Stimulated activated CD4-positive, alpha-beta T cell treated with anti-CD3 and anti-CD28 coated beads, Interleukin-2, amount 100 ng/mL, for 48 hours (primary cell): Measurements from ENCODE around the gene NXNL1.
A peak's percentile ranks its signal among the peaks of the same experiment; 100 is the strongest.

ENCODE experiments used
- DNase-seq, 2 donors: peaks; one replicate each; pipeline ENCODE4 v3.0.0-alpha.2; 2020

The NXNL1 gene

GRCh38 chr19:17455308-17456123 is 5.2 kb downstream of the NXNL1 start:
- DNase-seq: no peak

GRCh38 chr19:17454576-17455071 is 6.1 kb downstream of the NXNL1 start:
- no peak for DNase-seq

GRCh38 chr19:17451820-17452219 is 8.9 kb downstream of the NXNL1 start:
- DNase-seq: no peak

GRCh38 chr19:17450264-17451075 is 10.3 kb downstream of the NXNL1 start:
- DNase-seq: peak; percentile 20 to 33

- peak; percentile 43 to 56 for DNase-seq
Measured at GRCh38 chr19:17448131-17448967, 12.4 kb downstream of the NXNL1 start, which contains the start of gene TMEM221. Gene TMEM221, minus strand, starts transcription at chr19:17448668. Its CDS starts 206 bp downstream, at chr19:17448462.

- no peak for DNase-seq
Measured at GRCh38 chr19:17447704-17448130, 13.0 kb downstream of the NXNL1 start.

GRCh38 chr19:17445526-17446165 is 15.1 kb downstream of the NXNL1 start:
- no peak for DNase-seq

GRCh38 chr19:17441241-17442021 is 19.3 kb downstream of the NXNL1 start:
- no peak for DNase-seq

- DNase-seq: no peak
Measured at GRCh38 chr19:17436874-17437267, 23.9 kb downstream of the NXNL1 start.

- DNase-seq: no peak
Measured at GRCh38 chr19:17436094-17436873, 24.4 kb downstream of the NXNL1 start.

GRCh38 chr19:17435218-17435617 is 25.5 kb downstream of the NXNL1 start:
- no peak for DNase-seq

GRCh38 chr19:17431417-17431816 is 29.3 kb downstream of the NXNL1 start:
- no peak for DNase-seq

- no peak for DNase-seq
Measured at GRCh38 chr19:17429641-17430113, 31.0 kb downstream of the NXNL1 start.

- no peak for DNase-seq
Measured at GRCh38 chr19:17424743-17425365, 35.9 kb downstream of the NXNL1 start.

GRCh38 chr19:17423429-17424208 is 37.1 kb downstream of the NXNL1 start:
- DNase-seq: no peak

GRCh38 chr19:17421942-17422341 is 38.8 kb downstream of the NXNL1 start:
- no peak for DNase-seq

- DNase-seq: no peak
Measured at GRCh38 chr19:17420475-17420924, 40.2 kb downstream of the NXNL1 start.

- DNase-seq: peak; percentile 90 to 92
Measured at GRCh38 chr19:17419621-17420474, 40.9 kb downstream of the NXNL1 start, which contains the start of gene MVB12A. Gene MVB12A, plus strand, starts transcription at chr19:17420047. Its CDS starts 89 bp downstream, at chr19:17420136.
